Esophagus (tissue), 2 donors: ENCODE data around the gene OR6B1. TPM values are rescaled to one million over a fixed set of nuclear protein-coding genes. Genes with fewer than 3 reads are reported as not detected.
"Not testable (repeated sequence)": the region's sequence is repeated elsewhere in the genome, so short reads cannot be mapped to it uniquely, and the experiment has no call there.

Experiments used
- H3K27ac ChIP-seq, 2 donors: one replicate each; pipeline ENCODE4 v1.5.1; 2013; ENCODE audit warnings: low read depth in 2 of 2, mild to moderate bottlenecking in 2 of 2, inconsistent platforms in 1 of 2, low read length in 1 of 2, moderate library complexity in 1 of 2
- H3K27me3 ChIP-seq, 2 donors: one replicate each; pipeline ENCODE4 v1.6.1; 2013; ENCODE audit warnings: low read length in 2 of 2, control low read depth in 1 of 2, mild to moderate bottlenecking in 1 of 2; ENCODE audit not compliant: insufficient read depth in 2 of 2, control insufficient read depth in 1 of 2
- H3K36me3 ChIP-seq, 2 donors: one replicate each; pipeline ENCODE4 v1.6.1; 2013; ENCODE audit warnings: low read length in 1 of 2; ENCODE audit not compliant: control insufficient read depth in 2 of 2, insufficient read depth in 2 of 2
- H3K4me1 ChIP-seq, 2 donors: one replicate each; pipeline ENCODE4 v1.6.1; 2013; ENCODE audit warnings: low read length in 1 of 2; ENCODE audit not compliant: control insufficient read depth in 2 of 2, insufficient read depth in 2 of 2
- H3K4me3 ChIP-seq, 2 donors: one replicate each; pipeline ENCODE4 v1.5.1; 2013; ENCODE audit warnings: low read length in 2 of 2, mild to moderate bottlenecking in 2 of 2, low read depth in 1 of 2, moderate library complexity in 1 of 2
- H3K9me3 ChIP-seq, 2 donors: one replicate each; pipeline ENCODE4 v1.6.1; 2013; ENCODE audit warnings: mild to moderate bottlenecking in 2 of 2, low read depth in 1 of 2, low read length in 1 of 2, moderate library complexity in 1 of 2; ENCODE audit not compliant: control insufficient read depth in 2 of 2, insufficient read depth in 1 of 2
- WGBS, 2 donors: extraction: QIAGEN DNeasy Blood & Tissue Kit; methylation state at CpG; one replicate each; pipeline ENCODE4 v1.1.7; 2013; 5-methylcytosine and 5-hydroxymethylcytosine counted together
- polyA plus RNA-seq, 2 donors: library from polyadenylated mRNA; stranded (reverse); fragments of 200-250 nt; gene quantifications; one replicate each; pipeline ENCODE4 v1.2.3, GENCODE V29; 2013
- donor health status: healthy with polysubstance abuse.
- donor health status: Bipolar disorder and iron deficiency.

OR6B1 gene
- polyA plus RNA-seq, 2 donors: not detected

GRCh38 chr7:144001543-144001942 lies 1.4 kb downstream of the OR6B1 start:
- Histone ChIP-seq H3K4me1 (no peaks in the 10 kb centered on the region), H3K27ac (no peak overlapping the region), H3K9me3 (no peaks in the 10 kb centered on the region), H3K36me3 (no peaks in the 10 kb centered on the region), H3K27me3 (no peaks in the 10 kb centered on the region), H3K4me3 (no peak overlapping the region)
- 64 to 74% methylated on average over 3 of the region's 3 CpGs for WGBS, 2 donors

GRCh38 chr7:144004703-144005102 lies 4.6 kb downstream of the OR6B1 start:
- peaks cover 0 to 4% of the 10 kb centered on the region in 2 donors for H3K9me3 ChIP-seq
- H3K27me3 ChIP-seq: no peaks in the 10 kb centered on the region
- no peak overlapping the region for H3K4me3 ChIP-seq
- WGBS, 2 donors: 76 to 77% methylated on average over 5 of the region's 5 CpGs
- H3K27ac ChIP-seq: no peak overlapping the region
- H3K36me3 ChIP-seq: no peaks in the 10 kb centered on the region
- no peaks in the 10 kb centered on the region for H3K4me1 ChIP-seq

GRCh38 chr7:144006029-144006691 lies 6.0 kb downstream of the OR6B1 start:
- Histone ChIP-seq H3K36me3 (no peaks in the 10 kb centered on the region), H3K4me3 (no peak overlapping the region), H3K9me3 (peaks cover 0 to 5% of the 10 kb centered on the region in 2 donors), H3K4me1 (no peaks in the 10 kb centered on the region), H3K27ac (no peak overlapping the region), H3K27me3 (no peaks in the 10 kb centered on the region)
- 25 to 41% methylated on average over 1 of the region's 1 CpG for WGBS, 2 donors

GRCh38 chr7:144006692-144007042 lies 6.5 kb downstream of the OR6B1 start:
- H3K4me1 ChIP-seq: no peaks in the 10 kb centered on the region
- 94 to 100% methylated on average over 1 of the region's 1 CpG for WGBS, 2 donors
- no peaks in the 10 kb centered on the region for H3K27me3 ChIP-seq
- no peaks in the 10 kb centered on the region for H3K36me3 ChIP-seq
- H3K4me3 ChIP-seq: no peak overlapping the region
- no peak overlapping the region for H3K27ac ChIP-seq
- peaks cover 0 to 5% of the 10 kb centered on the region in 2 donors for H3K9me3 ChIP-seq

GRCh38 chr7:144009361-144009760 lies 9.2 kb downstream of the OR6B1 start:
- Histone ChIP-seq H3K9me3 (peaks cover 0 to 5% of the 10 kb centered on the region in 2 donors), H3K36me3 (no peaks in the 10 kb centered on the region), H3K27me3 (no peaks in the 10 kb centered on the region), H3K4me3 (no peak overlapping the region), H3K4me1 (no peaks in the 10 kb centered on the region), H3K27ac (no peak overlapping the region)
- 63 to 73% methylated on average over 2 of the region's 2 CpGs for WGBS, 2 donors

- H3K9me3 ChIP-seq, H3K4me1 ChIP-seq, H3K36me3 ChIP-seq, H3K27me3 ChIP-seq, H3K27ac ChIP-seq, H3K4me3 ChIP-seq: not testable (repeated sequence)
Observed at GRCh38 chr7:144010061-144010460, 9.9 kb downstream of the OR6B1 start.

GRCh38 chr7:144010821-144011220 lies 10.7 kb downstream of the OR6B1 start:
- not testable (repeated sequence) for H3K9me3 ChIP-seq, H3K4me1 ChIP-seq, H3K27ac ChIP-seq, H3K36me3 ChIP-seq, H3K4me3 ChIP-seq, H3K27me3 ChIP-seq
- WGBS, 2 donors: 79% methylated on average over 1 of the region's 1 CpG

- H3K27ac ChIP-seq: no peak overlapping the region
- WGBS, 2 donors: 72 to 76% methylated on average over 5 of the region's 5 CpGs
- H3K4me1 ChIP-seq: no peaks in the 10 kb centered on the region
Observed at GRCh38 chr7:144011458-144012230, 11.5 kb downstream of the OR6B1 start.

GRCh38 chr7:144018065-144018464 lies 17.9 kb downstream of the OR6B1 start:
- no peaks in the 10 kb centered on the region for H3K27me3 ChIP-seq
- H3K9me3 ChIP-seq: no peaks in the 10 kb centered on the region
- 71 to 81% methylated on average over 4 of the region's 4 CpGs for WGBS, 2 donors
- no peak overlapping the region for H3K27ac ChIP-seq
- no peaks in the 10 kb centered on the region for H3K4me1 ChIP-seq
- no peaks in the 10 kb centered on the region for H3K36me3 ChIP-seq
- H3K4me3 ChIP-seq: no peak overlapping the region

More at GRCh38 chr7:144011458-144012230, 11.5 kb downstream of the OR6B1 start:
- Histone ChIP-seq H3K4me3 (no peak overlapping the region), H3K36me3 (no peaks in the 10 kb centered on the region), H3K27me3 (no peaks in the 10 kb centered on the region), H3K9me3 (peaks cover 0 to 5% of the 10 kb centered on the region in 2 donors)

DNA sequence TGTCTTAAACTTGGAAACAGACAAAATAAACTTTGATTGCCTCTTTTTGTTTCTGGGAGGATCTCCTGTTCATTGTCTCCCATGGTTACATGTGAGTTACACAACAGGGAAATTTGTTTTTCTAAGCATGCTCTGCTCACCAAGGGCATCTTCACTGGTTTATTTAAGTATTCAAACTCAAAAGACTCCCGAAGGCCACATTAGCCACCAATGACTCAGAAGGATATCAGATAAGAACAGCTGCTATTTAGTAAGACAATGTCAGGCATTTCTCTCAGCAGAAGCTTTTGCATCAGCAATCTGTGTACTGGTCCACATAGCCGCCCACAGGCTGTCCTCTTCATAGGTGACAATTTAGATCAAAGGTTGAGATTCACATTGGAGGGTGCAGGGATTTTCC lies 19.3 kb downstream of the OR6B1 start:
- no peaks in the 10 kb centered on the region for H3K9me3 ChIP-seq
- WGBS, 2 donors: 48% methylated on average over 2 of the region's 2 CpGs
- H3K27ac ChIP-seq: no peak overlapping the region
- no peaks in the 10 kb centered on the region for H3K27me3 ChIP-seq
- no peaks in the 10 kb centered on the region for H3K36me3 ChIP-seq
- H3K4me3 ChIP-seq: no peak overlapping the region
- no peaks in the 10 kb centered on the region for H3K4me1 ChIP-seq
